HG03342 (cell line): Measurements from ENCODE around the gene NTF3.
"Not testable (repeated sequence)": the region's sequence is repeated elsewhere in the genome, so short reads cannot be mapped to it uniquely, and the experiment has no call there.

Source experiments
- ATAC-seq: cut with Tn5 transposase; IDR thresholded peaks from one replicate; pipeline ENCODE4 v1.9.1; 2021; ENCODE audit warnings: mild to moderate bottlenecking, moderate library complexity; ENCODE audit not compliant: unreplicated experiment

Gene NTF3

GRCh38 chr12:5524769-5525436 lies 93.0 kb downstream of the NTF3 start:
- ATAC-seq = no peak

- ATAC-seq = no peak
Measured at GRCh38 chr12:5525783-5526367, 94.0 kb downstream of the NTF3 start.

- no peak for ATAC-seq
Measured at GRCh38 chr12:5533368-5533767, 101.5 kb downstream of the NTF3 start.

DNA sequence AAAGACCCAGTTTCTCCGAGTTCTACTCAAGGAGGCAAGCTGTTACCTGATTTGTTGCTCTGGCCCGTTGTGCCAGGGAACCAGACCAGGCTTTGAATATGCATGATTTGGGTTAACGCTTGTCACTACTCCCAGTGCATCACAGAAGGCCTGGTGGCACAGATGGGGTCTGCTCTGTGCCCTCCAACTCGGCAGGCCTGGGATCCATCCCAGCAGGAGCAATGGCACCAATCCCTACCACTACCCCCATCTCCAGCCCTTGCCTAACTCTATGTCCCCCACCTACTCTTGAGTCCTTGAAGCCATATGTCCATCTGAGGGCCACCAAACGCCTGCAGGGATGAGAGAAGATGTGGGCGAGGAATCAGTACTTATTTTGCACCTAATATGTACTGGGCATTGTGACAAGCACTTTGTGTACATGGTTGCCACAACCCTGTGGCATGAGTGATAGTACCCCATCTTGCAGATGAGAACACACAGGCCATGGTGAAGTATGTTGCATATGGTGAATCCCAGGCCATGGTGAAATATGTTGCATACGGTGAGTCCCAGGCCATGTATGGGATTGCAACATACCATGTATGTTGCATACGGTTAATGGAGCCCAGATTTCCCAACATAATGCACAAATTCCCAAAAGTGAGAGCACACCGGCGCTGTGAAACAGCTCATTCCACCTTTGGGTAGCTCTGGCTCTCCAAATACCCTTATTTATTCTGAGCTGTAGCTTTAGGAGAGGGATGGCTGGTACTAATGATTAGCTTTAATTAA lies 102.7 kb downstream of the NTF3 start:
- no peak for ATAC-seq

GRCh38 chr12:5535541-5535940 lies 103.6 kb downstream of the NTF3 start:
- ATAC-seq = no peak

DNA sequence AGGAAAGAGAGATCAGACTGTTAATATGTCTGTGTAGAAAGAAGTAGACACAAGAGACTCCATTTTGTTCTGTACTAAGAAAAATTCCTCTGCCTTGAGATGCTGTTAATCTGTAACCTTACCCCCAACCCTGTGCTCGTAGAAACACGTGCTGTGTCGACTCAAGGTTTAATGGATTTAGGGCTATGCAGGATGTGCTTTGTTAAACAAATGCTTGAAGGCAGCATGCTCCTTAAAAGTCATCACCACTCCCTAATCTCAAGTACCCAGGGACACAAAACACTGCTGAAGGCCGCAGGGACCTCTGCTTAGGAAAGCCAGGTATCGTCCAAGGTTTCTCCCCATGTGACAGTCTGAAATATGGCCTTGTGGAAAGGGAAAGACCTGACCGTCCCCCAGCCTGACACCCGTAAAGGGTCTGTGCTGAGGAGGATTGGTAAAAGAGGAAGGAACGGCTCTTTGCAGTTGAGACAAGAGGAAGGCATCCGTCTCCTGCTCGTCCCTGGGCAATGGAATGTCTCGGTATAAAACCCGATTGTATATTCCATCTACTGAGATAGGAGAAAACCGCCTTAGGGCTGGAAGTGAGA lies 105.2 kb downstream of the NTF3 start:
- not testable (repeated sequence) for ATAC-seq

DNA sequence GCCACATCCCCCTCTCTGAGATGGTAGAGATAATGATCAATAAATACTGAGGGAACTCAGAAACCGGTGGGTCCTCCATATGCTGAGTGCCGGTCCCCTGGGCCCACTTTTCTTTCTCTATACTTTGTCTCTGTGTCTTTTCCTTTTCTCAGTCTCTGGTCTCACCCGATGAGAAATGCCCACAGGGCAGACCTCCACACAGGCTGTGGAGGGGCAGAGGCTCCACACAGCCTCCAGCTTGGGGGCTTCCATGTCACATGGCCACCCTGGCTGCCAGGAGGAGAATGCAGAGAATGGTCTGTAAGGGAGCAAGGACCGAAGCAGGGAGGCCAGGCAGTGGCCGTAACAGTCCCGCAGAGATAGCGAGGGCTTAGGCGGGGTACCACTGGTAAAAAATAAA lies 105.9 kb downstream of the NTF3 start:
- ATAC-seq = no peak
